Transverse colon (tissue), 4 donors: ENCODE results near the gene CCL1.

ENCODE experiments used
- EP300 ChIP-seq: sonication (generic); formaldehyde crosslinking; IDR thresholded peaks from one replicate; pipeline ENCODE4 v1.6.1; 2017; ENCODE audit warnings: antibody characterized with exemption, low read depth
- POLR2A ChIP-seq: fragments of 450-650 bp; IDR thresholded peaks from one replicate; pipeline ENCODE4 v1.6.1; 2016; ENCODE audit warnings: antibody characterized with exemption, mild to moderate bottlenecking, moderate library complexity
- POLR2AphosphoS5 ChIP-seq, 3 donors: sonication (generic); formaldehyde crosslinking; IDR thresholded peaks; one replicate each; pipeline ENCODE4 v1.6.1; 2016; ENCODE audit warnings: antibody characterized with exemption in 3 of 3
- TF ChIP-seq, protein P1 (sequence below), 5 experiments: fragments of 200-600 bp in 3 of 5; fragments of 450-650 bp in 2 of 5; sonication (generic) in 3 of 5; IDR thresholded peaks; 1 replicate in 2 of 5; 2 replicates in 3 of 5; pipeline ENCODE4 v1.5.1; 2016 to 2017; ENCODE audit warnings: antibody characterized with exemption in 5 of 5, inconsistent platforms in 3 of 5, mild to moderate bottlenecking in 2 of 5, moderate library complexity in 1 of 5

DNA sequence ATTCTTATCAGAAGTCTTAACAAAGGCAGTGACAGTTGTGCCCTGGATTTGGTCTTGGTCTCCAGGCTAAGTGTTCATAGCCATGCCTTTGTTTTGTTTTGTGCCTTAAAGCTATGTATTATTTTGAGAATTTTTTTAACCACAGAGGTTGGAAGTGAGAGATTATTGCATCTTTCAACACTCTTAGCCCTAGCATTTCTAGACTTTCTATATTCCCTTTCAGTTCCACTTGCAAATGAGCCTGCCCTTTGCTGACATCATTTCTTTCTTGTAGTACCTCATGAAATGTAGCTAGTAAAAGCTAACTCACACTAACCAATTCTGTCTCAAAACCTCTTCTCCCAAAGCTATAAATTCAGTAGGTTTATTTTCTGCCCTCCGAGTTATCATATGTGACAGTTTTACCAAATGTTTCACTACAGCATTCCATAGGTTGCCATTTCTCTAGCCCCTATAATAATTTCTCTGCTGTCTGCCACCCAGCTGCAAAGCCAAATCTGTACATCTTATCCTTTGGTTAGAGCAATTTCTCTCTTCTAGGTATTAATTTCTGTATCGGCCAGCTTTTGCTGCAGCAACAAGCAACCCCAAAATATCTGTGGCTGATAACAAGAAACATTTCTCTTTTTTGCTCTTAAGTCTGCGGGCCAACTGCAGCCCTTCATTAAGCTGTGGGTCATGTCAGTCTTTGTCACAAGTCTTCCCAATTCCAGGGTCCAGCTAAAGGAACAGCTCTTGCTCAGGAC is 14.2 kb upstream of the CCL1 start:
- TF ChIP-seq, protein P1, sequence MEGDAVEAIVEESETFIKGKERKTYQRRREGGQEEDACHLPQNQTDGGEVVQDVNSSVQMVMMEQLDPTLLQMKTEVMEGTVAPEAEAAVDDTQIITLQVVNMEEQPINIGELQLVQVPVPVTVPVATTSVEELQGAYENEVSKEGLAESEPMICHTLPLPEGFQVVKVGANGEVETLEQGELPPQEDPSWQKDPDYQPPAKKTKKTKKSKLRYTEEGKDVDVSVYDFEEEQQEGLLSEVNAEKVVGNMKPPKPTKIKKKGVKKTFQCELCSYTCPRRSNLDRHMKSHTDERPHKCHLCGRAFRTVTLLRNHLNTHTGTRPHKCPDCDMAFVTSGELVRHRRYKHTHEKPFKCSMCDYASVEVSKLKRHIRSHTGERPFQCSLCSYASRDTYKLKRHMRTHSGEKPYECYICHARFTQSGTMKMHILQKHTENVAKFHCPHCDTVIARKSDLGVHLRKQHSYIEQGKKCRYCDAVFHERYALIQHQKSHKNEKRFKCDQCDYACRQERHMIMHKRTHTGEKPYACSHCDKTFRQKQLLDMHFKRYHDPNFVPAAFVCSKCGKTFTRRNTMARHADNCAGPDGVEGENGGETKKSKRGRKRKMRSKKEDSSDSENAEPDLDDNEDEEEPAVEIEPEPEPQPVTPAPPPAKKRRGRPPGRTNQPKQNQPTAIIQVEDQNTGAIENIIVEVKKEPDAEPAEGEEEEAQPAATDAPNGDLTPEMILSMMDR (IDR thresholded peaks at IDR 0.05), result no peak
- TF ChIP-seq POLR2AphosphoS5 (IDR thresholded peaks at IDR 0.05) (no peak), POLR2A (no peak), EP300 (no peak)
